GM23338 (cell line): ENCODE data around the gene HDAC9.

Experiments used
- CTCF ChIP-seq, 2 experiments: fragments of 200-600 bp in 1 of 2; sonication (generic) in 1 of 2; conservative IDR thresholded peaks; 2 replicates each; pipeline versions ENCODE4 v1.5.1 to v1.6.1; 2016 to 2017; ENCODE audit warnings: antibody characterized with exemption in 2 of 2, low read depth in 2 of 2, mild to moderate bottlenecking in 2 of 2, moderate library complexity in 1 of 2
- EZH2phosphoT487 ChIP-seq: fragments of 200-600 bp; sonication (generic); IDR thresholded peaks from one replicate; pipeline ENCODE4 v1.8.1; 2018; ENCODE audit warnings: antibody characterized with exemption; ENCODE audit not compliant: unreplicated experiment

DNA sequence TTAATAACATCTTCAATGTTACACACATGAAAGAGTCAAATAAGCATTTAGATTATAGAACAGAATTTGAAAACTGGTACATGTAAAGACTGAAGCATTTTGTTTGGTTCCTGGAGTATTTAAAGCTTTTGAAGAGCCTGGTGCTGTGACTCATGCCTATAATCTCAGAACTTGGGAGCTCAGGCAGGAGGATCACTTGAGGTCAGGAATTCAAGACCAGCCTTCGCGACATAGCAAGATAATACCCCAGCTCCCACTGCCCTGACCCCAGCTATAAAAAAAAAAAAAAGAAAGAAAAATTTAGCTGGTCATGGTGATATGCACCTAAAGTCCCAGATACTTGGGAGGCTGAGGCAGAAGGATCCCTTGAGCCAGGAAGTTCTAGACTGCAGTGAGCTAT, 87.8 kb downstream of the HDAC9 start:
- TF ChIP-seq CTCF (conservative IDR thresholded peaks at IDR 0.05; ENCODE audit: low read depth in 2 of 2) (no peak), EZH2phosphoT487 (no peak)
